GM23338 (cell line): ENCODE data around the gene NUP54.

Experiments
- CREB1 ChIP-seq: fragments of 250-450 bp; sonication (Bioruptor Pico); IDR thresholded peaks from 2 replicates; pipeline ENCODE4 v1.5.0; 2020; ENCODE audit warnings: low read depth, mild to moderate bottlenecking, moderate library complexity
- CTCF ChIP-seq, 2 experiments: fragments of 200-600 bp in 1 of 2; sonication (generic) in 1 of 2; conservative IDR thresholded peaks; 2 replicates each; pipeline versions ENCODE4 v1.5.1 to v1.6.1; 2016 to 2017; ENCODE audit warnings: antibody characterized with exemption in 2 of 2, low read depth in 2 of 2, mild to moderate bottlenecking in 2 of 2, moderate library complexity in 1 of 2
- ETS1 ChIP-seq: IDR thresholded peaks from 2 replicates; pipeline ENCODE4 v1.6.1; 2016; ENCODE audit warnings: antibody characterized with exemption
- EZH2 ChIP-seq: fragments of 200-600 bp; sonication (generic); IDR thresholded peaks from one replicate; pipeline ENCODE4 v1.8.0; 2017; ENCODE audit warnings: antibody characterized with exemption, mild to moderate bottlenecking, low read depth; ENCODE audit not compliant: unreplicated experiment
- EZH2phosphoT487 ChIP-seq: fragments of 200-600 bp; sonication (generic); IDR thresholded peaks from one replicate; pipeline ENCODE4 v1.8.1; 2018; ENCODE audit warnings: antibody characterized with exemption; ENCODE audit not compliant: unreplicated experiment
- JUNB ChIP-seq: IDR thresholded peaks from one replicate; pipeline ENCODE4 v1.6.1; 2016; ENCODE audit warnings: antibody characterized with exemption; ENCODE audit not compliant: unreplicated experiment
- NANOG ChIP-seq: IDR thresholded peaks from 2 replicates; pipeline ENCODE4 v1.6.1; 2016; ENCODE audit warnings: antibody characterized with exemption, borderline replicate concordance
- POLR2AphosphoS5 ChIP-seq: IDR thresholded peaks from 2 replicates; pipeline ENCODE4 v1.6.1; 2016; ENCODE audit warnings: antibody characterized with exemption, low read depth
- REST ChIP-seq: IDR thresholded peaks from one replicate; pipeline ENCODE4 v1.6.1; 2018; ENCODE audit warnings: antibody characterized with exemption; ENCODE audit not compliant: unreplicated experiment
- STAT1 ChIP-seq: IDR thresholded peaks from one replicate; pipeline ENCODE4 v1.6.1; 2016; ENCODE audit warnings: antibody characterized with exemption; ENCODE audit not compliant: unreplicated experiment
- ZNF114 ChIP-seq: fragments of 250-450 bp; sonication (Bioruptor Pico); IDR thresholded peaks from 2 replicates; pipeline ENCODE4 v1.5.0; 2020; ENCODE audit warnings: mild to moderate bottlenecking, moderate library complexity

- TF ChIP-seq REST (no peak), CTCF (conservative IDR thresholded peaks at IDR 0.05; ENCODE audit: low read depth in 2 of 2) (no peak), EZH2 (no peak), EZH2phosphoT487 (no peak), ZNF114 (CRISPR knock-in tag) (no peak), POLR2AphosphoS5 (no peak), CREB1 (CRISPR knock-in tag) (no peak), JUNB (no peak), STAT1 (no peak), ETS1 (no peak), NANOG (no peak)
Observed at GRCh38 chr4:76195326-76195725, 47.1 kb upstream of the NUP54 start.
